IPS-NIHi7 (cell line): Measurements from ENCODE around the gene PCDHA10.
"Not testable (repeated sequence)": the region's sequence is repeated elsewhere in the genome, so short reads cannot be mapped to it uniquely, and the experiment has no call there.

ENCODE experiments used
- DNase-seq: peaks from one replicate; pipeline ENCODE4 v3.0.0; 2012; ENCODE audit warnings: mixed read lengths; ENCODE audit errors: extremely low spot score

Gene PCDHA10

DNA sequence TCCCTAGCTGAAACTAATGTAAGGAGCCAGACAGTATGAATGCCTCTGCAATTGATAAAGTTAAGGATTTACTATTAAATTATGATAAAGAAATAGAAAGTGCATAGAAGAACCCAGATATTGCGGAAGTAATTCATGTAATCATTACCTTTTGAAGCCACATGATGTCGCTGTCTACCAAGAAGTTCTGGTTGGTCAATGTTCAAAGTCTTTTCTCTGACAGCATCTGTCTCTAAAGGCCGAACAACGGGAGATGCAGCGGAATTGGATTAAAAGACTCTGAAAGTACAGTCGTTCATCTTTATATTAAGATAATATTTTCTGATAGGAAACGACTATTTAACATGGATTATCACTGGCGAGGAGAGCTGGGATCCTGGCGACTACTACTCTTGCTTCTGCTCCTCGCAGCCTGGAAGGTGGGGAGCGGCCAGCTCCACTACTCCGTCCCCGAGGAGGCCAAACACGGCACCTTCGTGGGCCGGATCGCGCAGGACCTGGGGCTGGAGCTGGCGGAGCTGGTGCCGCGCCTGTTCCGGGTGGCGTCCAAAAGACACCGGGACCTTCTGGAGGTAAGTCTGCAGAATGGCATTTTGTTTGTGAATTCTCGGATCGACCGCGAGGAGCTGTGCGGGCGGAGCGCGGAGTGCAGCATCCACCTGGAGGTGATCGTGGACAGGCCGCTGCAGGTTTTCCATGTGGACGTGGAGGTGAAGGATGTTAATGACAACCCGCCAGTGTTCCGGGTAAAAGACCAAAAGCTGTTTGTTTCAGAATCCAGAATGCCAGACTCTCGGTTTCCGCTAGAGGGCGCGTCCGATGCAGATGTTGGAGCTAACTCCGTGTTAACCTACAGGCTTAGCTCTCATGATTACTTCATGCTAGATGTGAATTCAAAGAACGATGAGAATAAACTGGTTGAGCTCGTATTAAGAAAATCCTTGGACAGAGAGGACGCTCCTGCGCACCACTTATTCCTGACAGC lies 14.4 kb upstream of the PCDHA10 start, which contains the start of gene PCDHA8:
Gene PCDHA8 (plus strand): TSS at position 210 of the 985 bp plus-strand sequence. CDS start 135 bp downstream, at position 345.
- DNase-seq: peak; percentile 16

GRCh38 chr5:140842798-140843733 lies 12.6 kb upstream of the PCDHA10 start:
- no peak for DNase-seq

GRCh38 chr5:140848139-140849102 lies 7.3 kb upstream of the PCDHA10 start, which contains the start of gene PCDHA9:
PCDHA9 (plus strand) TSS chr5:140848382; CDS start chr5:140848496, 114 bp downstream.
- not testable (repeated sequence) for DNase-seq

DNA sequence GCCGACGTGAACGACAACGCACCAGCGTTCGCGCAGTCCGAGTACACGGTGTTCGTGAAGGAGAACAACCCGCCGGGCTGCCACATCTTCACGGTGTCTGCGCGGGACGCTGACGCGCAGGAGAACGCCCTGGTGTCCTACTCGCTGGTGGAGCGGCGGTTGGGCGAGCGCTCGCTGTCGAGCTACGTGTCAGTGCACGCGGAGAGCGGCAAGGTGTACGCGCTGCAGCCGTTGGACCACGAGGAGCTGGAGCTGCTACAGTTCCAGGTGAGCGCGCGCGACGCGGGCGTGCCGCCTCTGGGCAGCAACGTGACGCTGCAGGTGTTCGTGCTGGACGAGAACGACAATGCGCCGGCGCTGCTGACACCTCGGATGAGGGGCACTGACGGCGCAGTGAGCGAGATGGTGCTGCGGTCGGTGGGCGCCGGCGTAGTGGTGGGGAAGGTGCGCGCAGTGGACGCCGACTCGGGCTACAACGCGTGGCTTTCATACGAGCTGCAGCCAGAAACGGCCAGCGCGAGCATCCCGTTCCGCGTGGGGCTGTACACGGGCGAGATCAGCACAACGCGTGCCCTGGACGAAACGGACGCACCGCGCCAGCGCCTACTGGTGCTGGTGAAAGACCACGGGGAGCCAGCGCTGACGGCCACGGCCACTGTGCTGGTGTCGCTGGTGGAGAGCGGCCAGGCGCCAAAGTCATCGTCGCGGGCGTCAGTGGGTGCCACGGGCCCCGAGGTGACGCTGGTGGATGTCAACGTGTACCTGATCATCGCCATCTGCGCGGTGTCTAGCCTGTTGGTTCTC lies 5.7 kb upstream of the PCDHA10 start:
- not testable (repeated sequence) for DNase-seq

GRCh38 chr5:140857177-140857986 lies 1.7 kb downstream of the PCDHA10 start:
- DNase-seq: no peak

DNA sequence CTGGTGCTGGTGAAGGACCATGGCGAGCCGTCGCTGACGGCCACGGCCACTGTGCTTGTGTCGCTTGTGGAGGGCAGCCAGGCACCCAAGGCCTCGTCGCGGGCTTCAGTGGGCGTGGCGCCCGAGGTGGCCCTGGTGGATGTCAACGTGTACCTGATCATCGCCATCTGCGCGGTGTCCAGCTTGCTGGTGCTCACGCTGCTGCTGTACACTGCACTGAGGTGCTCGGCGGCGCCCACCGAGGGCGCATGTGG lies 2.2 kb downstream of the PCDHA10 start:
- no peak for DNase-seq

GRCh38 chr5:140862441-140863295 lies 7.0 kb downstream of the PCDHA10 start:
- DNase-seq: no peak

- DNase-seq: peak; percentile 58
Observed at GRCh38 chr5:140868721-140869554, 13.2 kb downstream of the PCDHA10 start, which contains the start of gene PCDHA11. PCDHA11 (plus strand) TSS chr5:140868957; CDS start chr5:140869104, 147 bp downstream.

GRCh38 chr5:140869555-140869886 lies 13.8 kb downstream of the PCDHA10 start:
- DNase-seq: no peak

DNA sequence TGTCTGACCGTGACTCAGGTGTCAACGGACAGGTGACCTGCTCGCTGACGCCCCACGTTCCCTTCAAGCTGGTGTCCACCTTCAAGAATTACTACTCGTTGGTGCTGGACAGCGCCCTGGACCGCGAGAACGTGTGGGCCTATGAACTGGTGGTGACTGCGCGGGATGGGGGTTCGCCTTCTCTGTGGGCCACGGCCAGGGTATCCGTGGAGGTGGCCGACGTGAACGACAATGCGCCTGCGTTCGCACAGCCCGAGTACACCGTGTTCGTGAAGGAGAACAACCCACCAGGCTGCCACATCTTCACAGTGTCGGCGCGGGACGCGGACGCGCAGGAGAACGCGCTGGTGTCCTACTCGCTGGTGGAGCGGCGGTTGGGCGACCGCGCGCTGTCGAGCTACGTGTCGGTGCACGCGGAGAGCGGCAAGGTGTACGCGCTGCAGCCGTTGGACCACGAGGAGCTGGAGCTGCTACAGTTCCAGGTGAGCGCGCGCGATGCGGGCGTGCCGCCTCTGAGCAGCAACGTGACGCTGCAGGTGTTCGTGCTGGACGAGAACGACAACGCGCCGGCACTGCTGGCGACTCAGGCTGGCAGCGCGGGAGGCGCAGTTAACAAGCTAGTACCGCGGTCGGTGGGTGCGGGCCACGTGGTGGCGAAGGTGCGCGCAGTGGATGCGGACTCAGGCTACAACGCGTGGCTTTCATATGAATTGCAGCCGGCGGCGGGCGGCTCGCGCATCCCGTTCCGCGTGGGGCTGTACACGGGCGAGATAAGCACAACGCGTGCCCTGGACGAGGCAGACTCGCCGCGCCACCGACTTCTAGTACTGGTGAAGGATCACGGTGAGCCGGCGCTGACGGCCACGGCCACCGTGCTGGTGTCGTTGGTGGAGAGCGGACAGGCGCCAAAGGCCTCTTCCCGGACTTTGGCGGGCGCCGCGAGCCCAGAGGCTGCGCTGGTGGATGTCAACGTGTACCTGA lies 14.8 kb downstream of the PCDHA10 start:
- DNase-seq: no peak

DNA sequence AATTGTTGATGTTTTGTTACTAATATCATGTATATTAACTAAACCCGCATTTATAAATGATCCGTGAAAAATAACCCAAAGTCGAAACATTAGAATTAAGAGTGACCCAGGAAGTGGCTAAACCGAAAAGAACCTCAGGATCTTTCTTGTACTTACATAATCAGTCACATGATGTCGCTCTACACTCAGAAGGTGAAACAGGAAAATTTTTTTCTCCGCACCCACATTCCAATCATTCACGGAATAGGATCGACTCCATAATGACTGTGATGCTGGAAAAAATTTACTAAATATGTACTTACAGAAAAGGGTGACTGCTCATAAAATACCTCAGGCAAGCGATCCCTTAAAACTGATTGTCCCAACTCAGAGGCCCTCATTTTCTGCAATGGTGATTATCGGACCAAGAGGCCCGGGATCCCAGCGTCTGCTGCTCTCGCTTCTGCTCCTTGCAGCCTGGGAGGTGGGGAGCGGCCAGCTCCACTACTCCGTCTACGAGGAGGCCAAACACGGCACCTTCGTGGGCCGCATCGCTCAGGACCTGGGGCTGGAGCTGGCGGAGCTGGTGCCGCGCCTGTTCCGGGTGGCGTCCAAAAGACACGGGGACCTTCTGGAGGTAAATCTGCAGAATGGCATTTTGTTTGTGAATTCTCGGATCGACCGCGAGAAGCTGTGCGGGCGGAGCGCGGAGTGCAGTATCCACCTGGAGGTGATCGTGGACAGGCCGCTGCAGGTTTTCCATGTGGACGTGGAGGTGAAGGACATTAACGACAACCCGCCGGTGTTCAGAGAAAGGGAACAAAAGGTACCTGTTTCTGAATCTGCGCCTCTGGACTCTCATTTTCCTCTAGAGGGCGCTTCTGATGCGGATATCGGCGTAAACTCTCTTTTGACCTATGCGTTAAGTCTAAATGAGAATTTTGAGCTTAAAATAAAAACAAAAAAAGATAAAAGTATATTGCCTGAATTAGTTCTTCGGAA lies 19.7 kb downstream of the PCDHA10 start, which contains the start of gene PCDHA12:
Gene PCDHA12 (plus strand): TSS at position 224 of the 981 bp plus-strand sequence. CDS start 165 bp downstream, at position 389.
- peak; percentile 60 for DNase-seq

- not testable (repeated sequence) for DNase-seq
Observed at GRCh38 chr5:140876541-140877261, 21.0 kb downstream of the PCDHA10 start.

DNA sequence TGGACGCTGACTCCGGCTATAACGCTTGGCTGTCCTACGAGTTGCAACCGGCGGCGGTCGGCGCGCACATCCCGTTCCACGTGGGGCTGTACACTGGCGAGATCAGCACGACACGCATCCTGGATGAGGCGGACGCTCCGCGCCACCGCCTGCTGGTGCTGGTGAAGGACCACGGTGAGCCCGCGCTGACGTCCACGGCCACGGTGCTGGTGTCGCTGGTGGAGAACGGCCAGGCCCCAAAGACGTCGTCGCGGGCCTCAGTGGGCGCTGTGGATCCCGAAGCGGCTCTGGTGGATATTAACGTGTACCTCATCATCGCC lies 21.5 kb downstream of the PCDHA10 start:
- no peak for DNase-seq

GRCh38 chr5:140881889-140882590 lies 26.3 kb downstream of the PCDHA10 start, which contains the start of gene PCDHA13:
PCDHA13 (plus strand) TSS chr5:140882124; CDS start chr5:140882269, 145 bp downstream.
- no peak for DNase-seq
